NB4 (cell line): Measurements from ENCODE around the gene CFAP251.

ENCODE experiments used
- DNase-seq: peaks from one replicate; pipeline ENCODE4 v3.0.0; 2010; ENCODE audit warnings: low read depth
- H3K4me3 ChIP-seq: one replicate; pipeline ENCODE4 v1.5.1; 2011; ENCODE audit warnings: mild to moderate bottlenecking, low read depth, low read length, moderate library complexity
- MYC ChIP-seq: IDR thresholded peaks from 2 replicates; pipeline ENCODE4 v1.6.1; 2011; ENCODE audit warnings: low read depth, low read length
- POLR2A ChIP-seq: IDR thresholded peaks from 2 replicates; pipeline ENCODE4 v1.6.1; 2011; ENCODE audit warnings: mild to moderate bottlenecking; ENCODE audit not compliant: insufficient read length; ENCODE audit errors: extremely low read depth
- TF ChIP-seq, protein P1 (sequence below): IDR thresholded peaks from one replicate; pipeline ENCODE4 v1.5.1; 2012; ENCODE audit warnings: low read depth, low read length
- TF ChIP-seq, protein P2 (sequence below): IDR thresholded peaks from 2 replicates; pipeline ENCODE4 v1.6.1; 2011; ENCODE audit warnings: low read depth, low read length

Gene CFAP251

DNA sequence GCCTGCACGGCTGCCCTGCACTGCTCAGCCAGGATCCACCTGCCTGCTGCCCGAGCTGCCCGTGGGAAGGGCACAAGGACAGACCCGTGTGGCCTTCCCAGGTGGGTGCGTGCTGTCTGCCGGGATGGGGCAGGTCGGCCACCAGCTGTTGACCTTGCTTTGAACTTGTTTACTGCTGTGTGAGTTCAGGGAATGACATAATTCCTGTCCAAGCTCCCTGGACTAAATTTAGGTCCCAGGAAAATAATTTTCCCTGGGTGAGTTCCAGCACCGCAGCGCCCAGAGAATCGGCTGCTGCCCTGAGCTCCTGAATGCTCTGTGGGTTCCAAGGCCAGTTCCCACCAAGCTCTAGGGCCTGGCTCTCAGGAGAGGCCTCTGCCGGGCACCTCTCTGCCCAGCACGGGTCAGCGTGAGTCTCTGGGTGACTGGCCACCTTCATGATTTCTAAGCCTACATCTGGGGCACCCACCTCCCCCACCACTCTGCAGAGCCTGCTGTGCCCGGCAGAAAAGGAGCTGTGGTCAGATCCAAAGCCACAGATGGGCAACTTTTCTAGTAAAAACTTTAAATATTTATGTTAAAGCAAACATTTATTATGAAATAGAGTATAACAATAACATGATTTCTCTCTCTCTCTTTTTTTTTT is 133.0 kb downstream of the CFAP251 start:
- TF ChIP-seq, protein P1, sequence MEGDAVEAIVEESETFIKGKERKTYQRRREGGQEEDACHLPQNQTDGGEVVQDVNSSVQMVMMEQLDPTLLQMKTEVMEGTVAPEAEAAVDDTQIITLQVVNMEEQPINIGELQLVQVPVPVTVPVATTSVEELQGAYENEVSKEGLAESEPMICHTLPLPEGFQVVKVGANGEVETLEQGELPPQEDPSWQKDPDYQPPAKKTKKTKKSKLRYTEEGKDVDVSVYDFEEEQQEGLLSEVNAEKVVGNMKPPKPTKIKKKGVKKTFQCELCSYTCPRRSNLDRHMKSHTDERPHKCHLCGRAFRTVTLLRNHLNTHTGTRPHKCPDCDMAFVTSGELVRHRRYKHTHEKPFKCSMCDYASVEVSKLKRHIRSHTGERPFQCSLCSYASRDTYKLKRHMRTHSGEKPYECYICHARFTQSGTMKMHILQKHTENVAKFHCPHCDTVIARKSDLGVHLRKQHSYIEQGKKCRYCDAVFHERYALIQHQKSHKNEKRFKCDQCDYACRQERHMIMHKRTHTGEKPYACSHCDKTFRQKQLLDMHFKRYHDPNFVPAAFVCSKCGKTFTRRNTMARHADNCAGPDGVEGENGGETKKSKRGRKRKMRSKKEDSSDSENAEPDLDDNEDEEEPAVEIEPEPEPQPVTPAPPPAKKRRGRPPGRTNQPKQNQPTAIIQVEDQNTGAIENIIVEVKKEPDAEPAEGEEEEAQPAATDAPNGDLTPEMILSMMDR: no peak
- TF ChIP-seq, protein P2, sequence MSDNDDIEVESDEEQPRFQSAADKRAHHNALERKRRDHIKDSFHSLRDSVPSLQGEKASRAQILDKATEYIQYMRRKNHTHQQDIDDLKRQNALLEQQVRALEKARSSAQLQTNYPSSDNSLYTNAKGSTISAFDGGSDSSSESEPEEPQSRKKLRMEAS: no peak
- TF ChIP-seq MYC: no peak
- no peak for TF ChIP-seq POLR2A
- no peak overlapping the region for H3K4me3 ChIP-seq
- DNase-seq: no peak

DNA sequence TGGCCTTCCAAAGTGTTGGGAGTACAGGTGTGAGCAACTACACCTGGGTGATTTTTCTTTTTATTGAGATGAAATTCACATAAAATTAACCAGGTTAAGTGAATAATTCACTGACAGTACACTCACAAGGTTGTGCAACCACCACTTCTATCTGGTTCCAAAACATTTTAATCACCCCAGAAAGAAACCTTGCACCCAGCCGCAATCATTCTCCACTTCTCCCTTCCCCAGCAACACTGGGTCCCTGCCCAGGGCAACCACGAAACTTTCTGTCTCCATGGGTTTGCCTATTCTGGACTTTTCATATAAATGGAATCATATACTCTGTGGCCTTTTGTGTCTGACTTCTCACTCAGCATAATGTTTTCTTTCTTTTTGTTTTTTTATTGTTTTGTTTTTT is 133.9 kb downstream of the CFAP251 start:
- DNase-seq: no peak
- no peak overlapping the region for H3K4me3 ChIP-seq
- TF ChIP-seq, protein P1: no peak
- TF ChIP-seq, protein P2: no peak
- no peak for TF ChIP-seq MYC
- TF ChIP-seq POLR2A: no peak
